ENCODE measurements around the gene PTGIR. TPM values are rescaled to one million over a fixed set of nuclear protein-coding genes. Genes with fewer than 3 reads are reported as not detected.

PTGIR gene
- total and polyA plus RNA-seq, 11 donors = 2.1 to 16.7 (median 4.9) TPM

GRCh38 chr19:46623915-46624502 is 880 bp downstream of the PTGIR start:
- Histone ChIP-seq H3K27ac (peak overlapping the region in 11 of 12 donors; percentile 67 to 88 (median 78)), H3K27me3 (no peaks in the 10 kb centered on the region), H3K4me3 (peak overlapping the region in 11 of 12 donors; percentile 8 to 54 (median 43)), H3K4me1 (peaks cover 0 to 67% (median 44%) of the 10 kb centered on the region in 12 donors), H3K36me3 (no peaks in the 10 kb centered on the region), H3K9me3 (no peaks in the 10 kb centered on the region)
- DNase-seq (peak in 2 of 5 donors; percentile 25 to 61), ATAC-seq (no peak)
- intact Hi-C loops (cut with DNase I) = no loop called here
- 90 to 93% (median 91%) methylated on average over 32 to 35 of the region's 35 CpGs for WGBS, 4 donors
- TF ChIP-seq CTCF (IDR thresholded peaks at IDR 0.05) = no peak
- no peak for TF ChIP-seq POLR2A (IDR thresholded peaks at IDR 0.05)

GRCh38 chr19:46622118-46622446 is 2.8 kb downstream of the PTGIR start:
- H3K9me3 ChIP-seq = no peaks in the 10 kb centered on the region
- H3K27ac ChIP-seq = peak overlapping the region in 7 of 12 donors; percentile 50 to 79 (median 75)
- WGBS, 4 donors = 62 to 67% (median 66%) methylated on average over 7 of the region's 7 CpGs
- peak overlapping the region in 10 of 12 donors; percentile 9 to 54 (median 43) for H3K4me3 ChIP-seq
- H3K4me1 ChIP-seq = peaks cover 0 to 80% (median 56%) of the 10 kb centered on the region in 12 donors
- ATAC-seq (no peak), DNase-seq (peak in 1 of 5 donors; percentile 17)
- H3K27me3 ChIP-seq = no peaks in the 10 kb centered on the region
- H3K36me3 ChIP-seq = no peaks in the 10 kb centered on the region
- TF ChIP-seq POLR2A (IDR thresholded peaks at IDR 0.05) = no peak
- TF ChIP-seq CTCF (IDR thresholded peaks at IDR 0.05) = no peak
- intact Hi-C loops (cut with DNase I) = no loop called here

GRCh38 chr19:46621191-46622117 is 3.4 kb downstream of the PTGIR start:
- DNase-seq = peak in 3 of 5 donors; percentile 7 to 65 (median 34)
- peaks cover 0 to 85% (median 60%) of the 10 kb centered on the region in 12 donors for H3K4me1 ChIP-seq
- H3K36me3 ChIP-seq = no peaks in the 10 kb centered on the region
- peak overlapping the region in 9 of 12 donors; percentile 20 to 54 (median 44) for H3K4me3 ChIP-seq
- WGBS, 4 donors = 63 to 77% (median 64%) methylated on average over 24 to 32 of the region's 32 CpGs
- TF ChIP-seq CTCF (IDR thresholded peaks at IDR 0.05) (no peak), POLR2A (IDR thresholded peaks at IDR 0.05) (no peak)
- no peaks in the 10 kb centered on the region for H3K9me3 ChIP-seq
- no peak for ATAC-seq
- peak overlapping the region; percentile 36 to 79 (median 66) for H3K27ac ChIP-seq
- H3K27me3 ChIP-seq = no peaks in the 10 kb centered on the region
- intact Hi-C loops (cut with DNase I) = no loop called here

GRCh38 chr19:46620716-46621115 is 4.2 kb downstream of the PTGIR start:
- 45 to 57% (median 53%) methylated on average over 6 of the region's 6 CpGs for WGBS, 4 donors
- TF ChIP-seq CTCF (IDR thresholded peaks at IDR 0.05) (no peak), POLR2A (IDR thresholded peaks at IDR 0.05) (no peak)
- Histone ChIP-seq H3K27ac (peak overlapping the region; percentile 36 to 79 (median 66)), H3K36me3 (no peaks in the 10 kb centered on the region), H3K4me3 (peak overlapping the region in 8 of 12 donors; percentile 20 to 54 (median 47)), H3K27me3 (no peaks in the 10 kb centered on the region), H3K4me1 (peaks cover 0 to 79% (median 55%) of the 10 kb centered on the region in 12 donors), H3K9me3 (no peaks in the 10 kb centered on the region)
- ATAC-seq (peak in 1 of 4 donors; percentile 0), DNase-seq (peak in 2 of 5 donors; percentile 39 to 61)
- intact Hi-C loops (cut with DNase I) = no loop called here

Data from heart left ventricle (tissue), 16 donors.